HuH-7.5 (cell line): ENCODE results near the gene ZP3.
"Not testable (repeated sequence)": the region's sequence is repeated elsewhere in the genome, so short reads cannot be mapped to it uniquely, and the experiment has no call there.

ENCODE experiments used
- DNase-seq: peaks from one replicate; pipeline ENCODE4 v3.0.0; 2011; ENCODE audit warnings: low spot score

Gene ZP3

DNA sequence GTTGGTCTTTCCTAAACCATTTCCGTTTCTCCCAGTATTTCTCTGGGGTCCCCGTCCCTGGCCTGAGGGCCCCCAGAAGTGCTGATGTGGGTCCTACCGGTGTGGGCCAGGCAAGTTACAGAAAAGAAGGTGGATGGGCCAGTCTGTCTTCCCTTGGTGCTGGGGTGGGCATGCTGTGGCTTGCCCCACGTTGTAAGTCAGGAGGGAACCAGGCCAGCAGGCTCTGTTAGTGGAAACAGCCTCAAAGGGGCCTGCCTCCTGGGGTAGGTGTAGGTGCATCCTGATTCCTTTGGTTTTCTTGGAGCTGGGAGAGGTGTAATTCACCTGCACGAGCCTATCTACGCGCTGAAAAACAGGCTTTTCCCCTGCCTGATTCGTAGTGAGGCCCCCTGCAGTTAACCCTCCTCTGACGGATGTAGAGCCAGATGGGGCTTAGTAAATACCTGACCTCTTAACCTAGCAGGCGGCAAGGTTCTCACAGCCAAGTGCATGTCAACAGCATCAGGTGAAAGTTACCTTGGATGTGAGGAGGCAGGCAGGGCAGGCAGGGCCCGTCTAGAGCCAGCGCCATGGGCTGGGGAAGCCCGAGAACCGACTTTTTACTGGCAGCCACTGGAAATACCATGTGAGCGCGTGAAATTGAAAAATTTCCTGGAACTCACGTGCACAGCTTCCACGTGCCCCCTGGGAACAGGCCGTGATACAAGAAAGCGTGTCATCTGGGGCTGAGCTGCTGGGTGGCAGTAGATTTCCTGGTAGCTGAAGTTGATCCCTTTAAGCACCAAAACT, 61.3 kb downstream of the ZP3 start:
- DNase-seq = not testable (repeated sequence)

DNA sequence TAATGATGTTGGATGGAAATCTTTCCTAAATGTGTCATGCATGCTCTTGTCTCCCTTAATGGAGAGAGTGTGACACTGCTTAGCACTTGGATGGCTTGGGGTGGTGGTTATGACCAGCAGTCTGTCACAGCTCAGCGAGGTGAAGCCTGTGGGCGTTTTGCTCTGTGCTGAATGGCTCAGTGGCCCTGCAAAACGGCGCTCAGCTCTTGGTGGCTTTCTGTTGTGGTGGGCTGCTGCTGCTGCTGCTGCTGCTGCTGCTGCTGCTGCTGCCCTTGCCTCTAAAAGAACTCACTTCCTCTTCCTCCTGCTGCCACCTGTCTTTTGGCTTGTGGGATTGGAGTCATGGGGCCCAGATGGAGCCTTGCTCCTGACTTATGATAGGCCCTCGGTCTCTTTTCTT, 61.9 kb downstream of the ZP3 start:
- not testable (repeated sequence) for DNase-seq

DNA sequence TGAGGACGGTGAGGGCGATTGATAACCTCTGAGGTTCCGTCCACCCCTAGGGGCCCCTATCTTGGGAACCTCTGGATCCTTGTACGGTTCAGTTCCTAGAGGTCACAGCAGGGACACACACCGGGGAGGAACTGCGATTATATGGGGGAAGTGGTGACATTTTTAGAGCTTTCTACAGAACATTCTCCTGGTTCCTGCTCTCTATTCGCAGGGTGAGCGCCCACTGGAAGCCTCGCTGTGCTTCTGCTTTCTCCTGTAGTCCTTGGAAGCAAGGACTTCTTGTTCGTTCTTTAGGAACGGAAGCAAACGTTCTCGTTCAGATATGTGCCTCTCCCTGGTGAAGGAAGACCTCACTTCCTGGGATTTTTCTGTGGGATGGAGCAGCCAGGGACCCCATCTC, 63.2 kb downstream of the ZP3 start:
- DNase-seq = not testable (repeated sequence)
